Left lung (tissue), 10 donors: ENCODE data around the gene MATN4. TPM values are rescaled to one million over a fixed set of nuclear protein-coding genes. Genes with fewer than 3 reads are reported as not detected.

Experiments
- ATAC-seq: fragments of 200-7000 bp; cut with Tn5 transposase; one replicate; pipeline ENCODE4 v1.9.1; 2020; ENCODE audit warnings: moderate library complexity
- DNase-seq, 4 donors: peaks; one replicate each; pipeline ENCODE4 v3.0.0-alpha.2; 2013 to 2020
- H3K27ac ChIP-seq, 2 donors: fragments of 200-600 bp; sonication (generic) in 1 of 2; one replicate each; pipeline versions ENCODE4 v1.5.0 to v1.8.0; 2020 to 2021
- H3K27me3 ChIP-seq, 2 donors: fragments of 200-600 bp; sonication (generic) in 1 of 2; one replicate each; pipeline versions ENCODE4 v1.5.0 to v1.8.0; 2020 to 2021
- H3K36me3 ChIP-seq, 2 donors: fragments of 200-600 bp; sonication (generic) in 1 of 2; one replicate each; pipeline versions ENCODE4 v1.5.0 to v1.8.0; 2020 to 2021
- H3K4me1 ChIP-seq, 2 donors: fragments of 200-600 bp; one replicate each; pipeline ENCODE4 v1.8.0; 2021
- H3K4me3 ChIP-seq, 2 donors: fragments of 200-600 bp; sonication (generic) in 1 of 2; one replicate each; pipeline versions ENCODE4 v1.5.0 to v1.8.0; 2020 to 2021; ENCODE audit warnings: mild to moderate bottlenecking in 1 of 2
- H3K9me3 ChIP-seq, 2 donors: fragments of 200-600 bp; sonication (generic) in 1 of 2; one replicate each; pipeline versions ENCODE4 v1.5.0 to v1.8.0; 2020 to 2021
- intact Hi-C, 2 donors: fragments of 100-400 bp; cut with DNase I; formaldehyde crosslinking; loops; one replicate each; pipeline versions ENCODE4 v1.11.2 to v1.14.2; 2022
- polyA plus RNA-seq, 6 donors: library from polyadenylated mRNA; unstranded; fragments of 120-200 nt; gene quantifications; one replicate each; pipeline ENCODE4 v1.2.1, GENCODE V29; 2013; ENCODE audit not compliant: insufficient read length in 6 of 6
- total RNA-seq, 2 donors: library from RNA; stranded (reverse); fragmentation: NEBNext Ultra II Directional; extraction: Animal tissue kit (Norgen Biotek cat#: 25700); gene quantifications; one replicate each; pipeline ENCODE4 v1.2.1, GENCODE V29; 2021
- TF ChIP-seq, protein P1 (sequence below), 2 donors: fragments of 200-600 bp; sonication (generic) in 1 of 2; IDR thresholded peaks; one replicate each; pipeline versions ENCODE4 v1.5.0 to v1.8.0; 2021; ENCODE audit warnings: antibody characterized with exemption in 2 of 2
- donor health status: DM: no; HTN: yes; CAD: no.
- donor health status: DM: no; HTN: no; CAD: no.

MATN4 gene
- total and polyA plus RNA-seq, 8 donors: 0.07 to 0.23 (median 0.13) TPM; not detected in 4

DNA sequence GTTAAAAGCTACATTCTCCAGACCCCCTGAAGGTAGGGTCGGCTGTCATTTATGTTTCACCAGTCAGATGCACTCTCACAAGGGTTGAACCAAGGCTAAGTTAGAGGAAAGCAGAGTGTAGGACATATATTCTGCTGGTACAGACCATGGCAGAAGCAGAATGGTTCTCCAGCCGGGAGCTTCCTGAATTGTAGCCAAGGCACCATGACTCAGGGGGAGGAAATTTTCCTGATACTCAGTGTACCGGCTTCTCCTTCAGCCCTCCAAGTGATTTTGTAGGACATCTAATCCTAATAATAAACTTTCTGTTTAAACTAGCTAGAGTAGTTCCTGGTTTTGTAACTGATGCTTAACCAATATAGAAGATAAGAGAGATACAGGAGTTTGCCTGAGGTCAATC, 39.6 kb downstream of the MATN4 start:
- Histone ChIP-seq H3K4me1 (no peaks in the 10 kb centered on the region), H3K36me3 (no peaks in the 10 kb centered on the region), H3K4me3 (no peak overlapping the region), H3K9me3 (no peaks in the 10 kb centered on the region), H3K27me3 (no peaks in the 10 kb centered on the region), H3K27ac (no peak overlapping the region)
- peak; percentile 41 for ATAC-seq
- no peak for DNase-seq
- intact Hi-C loops: no loop called here
- TF ChIP-seq, protein P1, sequence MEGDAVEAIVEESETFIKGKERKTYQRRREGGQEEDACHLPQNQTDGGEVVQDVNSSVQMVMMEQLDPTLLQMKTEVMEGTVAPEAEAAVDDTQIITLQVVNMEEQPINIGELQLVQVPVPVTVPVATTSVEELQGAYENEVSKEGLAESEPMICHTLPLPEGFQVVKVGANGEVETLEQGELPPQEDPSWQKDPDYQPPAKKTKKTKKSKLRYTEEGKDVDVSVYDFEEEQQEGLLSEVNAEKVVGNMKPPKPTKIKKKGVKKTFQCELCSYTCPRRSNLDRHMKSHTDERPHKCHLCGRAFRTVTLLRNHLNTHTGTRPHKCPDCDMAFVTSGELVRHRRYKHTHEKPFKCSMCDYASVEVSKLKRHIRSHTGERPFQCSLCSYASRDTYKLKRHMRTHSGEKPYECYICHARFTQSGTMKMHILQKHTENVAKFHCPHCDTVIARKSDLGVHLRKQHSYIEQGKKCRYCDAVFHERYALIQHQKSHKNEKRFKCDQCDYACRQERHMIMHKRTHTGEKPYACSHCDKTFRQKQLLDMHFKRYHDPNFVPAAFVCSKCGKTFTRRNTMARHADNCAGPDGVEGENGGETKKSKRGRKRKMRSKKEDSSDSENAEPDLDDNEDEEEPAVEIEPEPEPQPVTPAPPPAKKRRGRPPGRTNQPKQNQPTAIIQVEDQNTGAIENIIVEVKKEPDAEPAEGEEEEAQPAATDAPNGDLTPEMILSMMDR (IDR thresholded peaks at IDR 0.05): no peak

DNA sequence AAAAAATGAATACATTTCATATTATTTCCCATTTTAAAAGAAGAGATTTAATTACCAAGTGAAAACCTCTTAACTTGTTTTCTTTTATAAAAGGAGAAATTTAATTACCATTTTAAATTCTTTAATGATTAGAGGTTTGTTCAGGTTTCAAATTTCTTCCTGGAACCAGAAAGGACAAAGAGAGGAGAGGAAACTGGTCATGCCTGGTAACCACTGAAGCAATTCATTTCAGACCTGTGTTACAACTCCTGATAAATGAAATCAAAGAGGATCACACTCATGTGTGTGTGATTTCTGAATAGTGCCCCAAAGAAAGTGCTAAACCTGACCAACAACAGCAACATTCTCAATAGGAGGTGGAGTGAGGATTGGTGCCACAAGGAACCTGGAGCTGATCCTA, 41.1 kb downstream of the MATN4 start:
- TF ChIP-seq, protein P1 (IDR thresholded peaks at IDR 0.05): no peak
- ATAC-seq: no peak
- Histone ChIP-seq H3K27me3 (no peaks in the 10 kb centered on the region), H3K4me3 (no peak overlapping the region), H3K4me1 (no peaks in the 10 kb centered on the region), H3K36me3 (no peaks in the 10 kb centered on the region), H3K9me3 (no peaks in the 10 kb centered on the region), H3K27ac (no peak overlapping the region)
- DNase-seq: no peak
- intact Hi-C loops: no loop called here

DNA sequence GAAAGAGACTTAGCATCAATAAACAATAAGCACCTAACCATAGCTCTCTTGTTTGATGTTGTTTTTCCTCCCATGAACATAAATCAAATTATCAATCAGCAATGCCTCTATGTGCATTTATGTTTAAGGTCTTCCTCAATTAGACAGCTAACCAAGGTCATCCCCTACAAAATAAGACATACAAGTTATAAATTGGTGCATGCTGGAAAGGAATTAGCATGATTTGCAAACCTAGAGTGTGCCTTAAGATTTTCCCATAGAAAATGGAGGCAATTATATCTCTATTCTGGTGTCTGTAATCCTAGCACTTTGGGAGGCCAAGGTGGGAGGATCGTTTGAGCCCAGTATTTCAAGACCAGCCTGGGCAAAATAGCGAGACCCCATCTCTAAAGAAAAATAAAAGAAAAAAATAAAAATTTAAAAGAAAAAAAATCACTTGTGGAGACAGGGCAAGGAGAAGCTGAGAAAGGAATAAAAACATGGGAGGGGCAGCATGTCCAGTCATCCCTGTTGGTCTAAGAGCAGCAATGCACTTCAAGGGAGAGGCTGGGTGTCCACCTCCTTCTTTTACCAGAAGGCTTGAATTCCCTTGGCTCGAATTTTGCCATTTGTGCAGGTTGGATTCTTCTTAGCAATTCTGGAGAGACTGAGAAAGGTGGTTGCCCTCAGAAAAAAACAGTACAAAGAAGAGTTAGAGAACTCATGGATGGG, 44.4 kb downstream of the MATN4 start:
- H3K27me3 ChIP-seq: no peaks in the 10 kb centered on the region
- TF ChIP-seq, protein P1 (IDR thresholded peaks at IDR 0.05): no peak
- no peak for ATAC-seq
- no peak overlapping the region for H3K4me3 ChIP-seq
- intact Hi-C loops: no loop called here
- H3K4me1 ChIP-seq: no peaks in the 10 kb centered on the region
- H3K9me3 ChIP-seq: no peaks in the 10 kb centered on the region
- H3K36me3 ChIP-seq: no peaks in the 10 kb centered on the region
- no peak overlapping the region for H3K27ac ChIP-seq
- DNase-seq: no peak

DNA sequence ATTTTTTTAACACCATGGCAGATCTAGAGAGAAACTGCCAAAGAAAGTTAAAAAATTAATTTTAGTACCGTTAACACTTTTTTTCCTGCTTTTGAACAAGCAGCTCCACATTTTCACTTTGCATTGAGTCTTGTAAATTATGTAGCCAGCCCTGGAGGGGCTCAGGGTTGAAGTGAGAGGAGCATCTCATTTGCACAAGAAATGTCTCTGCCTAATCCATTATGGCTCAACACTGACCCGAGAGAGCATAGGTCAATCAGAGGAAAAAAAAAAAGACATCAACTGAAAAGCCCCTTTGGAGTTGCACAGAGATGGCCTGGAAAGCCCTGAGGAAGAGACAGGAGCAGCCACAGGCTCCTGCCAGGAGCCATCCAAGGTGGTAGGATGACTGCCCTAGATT, 49.4 kb downstream of the MATN4 start:
- DNase-seq: no peak
- Histone ChIP-seq H3K9me3 (no peaks in the 10 kb centered on the region), H3K4me3 (no peak overlapping the region), H3K27ac (no peak overlapping the region), H3K36me3 (no peaks in the 10 kb centered on the region), H3K27me3 (no peaks in the 10 kb centered on the region), H3K4me1 (peaks cover 10 to 28% of the 10 kb centered on the region in 2 donors)
- TF ChIP-seq, protein P1 (IDR thresholded peaks at IDR 0.05): no peak
- intact Hi-C loops: no loop called here
- no peak for ATAC-seq

DNA sequence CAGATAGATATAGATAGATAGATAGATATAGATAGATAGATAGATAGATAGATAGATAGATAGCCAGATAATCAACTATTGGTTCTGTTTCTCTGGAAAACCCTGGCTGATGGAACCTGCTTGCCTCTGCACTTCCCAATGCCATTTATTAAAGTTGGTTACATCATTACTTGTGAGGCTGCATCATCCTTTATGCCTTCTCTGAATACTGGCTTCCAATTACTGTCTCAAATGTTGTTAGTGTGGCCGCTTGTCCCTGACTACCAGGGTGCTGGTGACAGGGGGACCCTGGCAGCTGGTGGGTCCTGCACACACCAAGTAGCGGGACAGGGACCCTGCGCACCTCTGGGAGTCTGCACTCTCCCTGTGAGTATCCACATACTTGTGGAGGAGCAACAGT, 49.8 kb downstream of the MATN4 start:
- intact Hi-C loops: no loop called here
- no peaks in the 10 kb centered on the region for H3K27me3 ChIP-seq
- H3K36me3 ChIP-seq: no peaks in the 10 kb centered on the region
- DNase-seq: no peak
- TF ChIP-seq, protein P1 (IDR thresholded peaks at IDR 0.05): no peak
- no peak for ATAC-seq
- peaks cover 10 to 32% of the 10 kb centered on the region in 2 donors for H3K4me1 ChIP-seq
- no peak overlapping the region for H3K4me3 ChIP-seq
- H3K27ac ChIP-seq: no peak overlapping the region
- no peaks in the 10 kb centered on the region for H3K9me3 ChIP-seq
